NCI-H460 (cell line): ENCODE data around the gene ESPNL. TPM values are rescaled to one million over a fixed set of nuclear protein-coding genes. Genes with fewer than 3 reads are reported as not detected.
A peak's percentile ranks its signal among the peaks of the same experiment; 100 is the strongest.

ENCODE experiments used
- DNase-seq: peaks from one replicate; pipeline ENCODE4 v3.0.0-alpha.2; 2016; ENCODE audit warnings: low read depth; ENCODE audit errors: extremely low read depth
- total RNA-seq: library from RNA; depleted of rRNA; stranded (reverse); fragments of >200 nt; shearing (Covaris generic); gene quantifications from 2 replicates; pipeline ENCODE4 v1.2.3, GENCODE V29; 2014

Gene ESPNL
- total RNA-seq, 1 experiment from 2014 or later: 0.35 TPM

GRCh38 chr2:238152771-238153688 lies 52.9 kb downstream of the ESPNL start:
- no peak for DNase-seq

GRCh38 chr2:238154570-238154969 lies 54.4 kb downstream of the ESPNL start:
- no peak for DNase-seq

- DNase-seq: no peak
These were observed 55.1 kb downstream of the ESPNL start for GRCh38 chr2:238155051-238155760.

GRCh38 chr2:238155761-238156694 lies 55.9 kb downstream of the ESPNL start:
- no peak for DNase-seq

- DNase-seq: no peak
These were observed 57.4 kb downstream of the ESPNL start for GRCh38 chr2:238157506-238158017.

- DNase-seq: no peak
These were observed 57.9 kb downstream of the ESPNL start for GRCh38 chr2:238158018-238158508.

GRCh38 chr2:238158509-238159070 lies 58.5 kb downstream of the ESPNL start, which contains the start of gene ERFE:
ERFE (plus strand) TSS chr2:238158970; CDS start chr2:238159008, 38 bp downstream.
- peak; percentile 49 for DNase-seq

- no peak for DNase-seq
These were observed 59.0 kb downstream of the ESPNL start for GRCh38 chr2:238159071-238159539.

- no peak for DNase-seq
These were observed 59.6 kb downstream of the ESPNL start for GRCh38 chr2:238159661-238160205.

- no peak for DNase-seq
These were observed 60.3 kb downstream of the ESPNL start for GRCh38 chr2:238160206-238161129.

- DNase-seq: no peak
These were observed 61.3 kb downstream of the ESPNL start for GRCh38 chr2:238161291-238162051.

- DNase-seq: no peak
These were observed 62.2 kb downstream of the ESPNL start for GRCh38 chr2:238162251-238162845.

- DNase-seq: no peak
These were observed 62.8 kb downstream of the ESPNL start for GRCh38 chr2:238162846-238163441.

GRCh38 chr2:238163481-238164198 lies 63.5 kb downstream of the ESPNL start:
- DNase-seq: no peak

GRCh38 chr2:238164906-238165287 lies 64.8 kb downstream of the ESPNL start:
- no peak for DNase-seq

GRCh38 chr2:238165288-238165921 lies 65.3 kb downstream of the ESPNL start:
- DNase-seq: no peak
